ENCODE measurements around the gene ARMC2. TPM values are rescaled to one million over a fixed set of nuclear protein-coding genes. Genes with fewer than 3 reads are reported as not detected.

Gene ARMC2
- total and polyA plus RNA-seq, 2 of the 4 experiments (the other 2 are of a cell fraction), result 0.72 to 3.9 TPM

- no peak overlapping the region for H3K14ac ChIP-seq (replicated peaks; ENCODE audit: low read depth, low read length)
- H2AFZ ChIP-seq (replicated peaks; ENCODE audit: low read length, poor library complexity), result no peak overlapping the region
- H3K4ac ChIP-seq (ENCODE audit: low read depth, low read length), result no peak overlapping the region
- no peak overlapping the region for H2BK20ac ChIP-seq (ENCODE audit: low read depth, low read length)
- H3K4me1 ChIP-seq (ENCODE audit: control insufficient read depth, insufficient read depth, low read length), result peaks cover 20% of the 10 kb centered on the region
- H3K4me2 ChIP-seq (ENCODE audit: low read depth, low read length), result no peak overlapping the region
- ATAC-seq (ENCODE audit: low read depth), result no peak
- no peaks in the 10 kb centered on the region; the same call in 1 of the 2 replicates for H3K36me3 ChIP-seq (ENCODE audit: control insufficient read depth, insufficient read depth, low read length)
- H3K18ac ChIP-seq (ENCODE audit: low read depth, low read length), result no peak overlapping the region
- H4K20me1 ChIP-seq (ENCODE audit: insufficient read depth, low read length), result no peaks in the 10 kb centered on the region
- H3K9me3 ChIP-seq (ENCODE audit: control insufficient read depth, insufficient read depth, low read length), result no peaks in the 10 kb centered on the region
- no peak overlapping the region for H3K23ac ChIP-seq (ENCODE audit: low read depth, low read length)
- no peak overlapping the region for H4K91ac ChIP-seq (ENCODE audit: insufficient read depth, low read depth, low read length)
- no peak overlapping the region for H4K8ac ChIP-seq (ENCODE audit: low read depth in 2 of 2, low read length in 2 of 2)
- no TSS peak for BruUV-seq (replicated peaks)
- no peak overlapping the region for H4K5ac ChIP-seq (ENCODE audit: low read depth, low read length)
- dilution Hi-C loops (cut with HindIII; ENCODE audit: low sequenced_read_pairs, unreplicated experiment), result no loop called here
- no peak overlapping the region for H2BK15ac ChIP-seq (ENCODE audit: low read depth, low read length)
- H2AK5ac ChIP-seq (ENCODE audit: low read depth, low read length), result no peak overlapping the region
- H3K27ac ChIP-seq (ENCODE audit: insufficient read depth, low read length), result no peak overlapping the region
- ChIA-PET CTCF (no interaction called here), POLR2A (ENCODE audit: unreplicated experiment) (no interaction called here)
- DNase-seq, result no peak
- H2BK120ac ChIP-seq (ENCODE audit: low read depth, low read length), result no peak overlapping the region
- H3K79me1 ChIP-seq (ENCODE audit: low read depth in 1 of 2, low read length in 2 of 2), result no peaks in the 10 kb centered on the region; a peak in 1 of 4 replicates
- H2BK5ac ChIP-seq (ENCODE audit: low read depth, low read length, poor library complexity, severe bottlenecking), result no peak overlapping the region
- in situ Hi-C loops (cut with MboI; ENCODE audit: low sequenced_read_pairs), result no loop called here
- no peak for TF ChIP-seq CEBPB (IDR thresholded peaks at IDR 0.05; ENCODE audit: low read depth, low read length)
- no peak overlapping the region for H3K4me3 ChIP-seq (ENCODE audit: insufficient read depth, low read depth, low read length)
- H3K56ac ChIP-seq (ENCODE audit: extremely low read depth, insufficient read depth, low read length), result no peak overlapping the region
- no peak overlapping the region for H3K9ac ChIP-seq (ENCODE audit: low read depth, low read length)
- intact Hi-C loops (cut with micrococcal nuclease), result no loop called here
- H3K9me1 ChIP-seq (ENCODE audit: insufficient read depth, low read length), result peaks cover 5% of the 10 kb centered on the region
- no CpG with 5 or more reads among the region's 7 CpGs for WGBS, 2 experiments (ENCODE audit: extremely low coverage in 2 of 2, insufficient read length in 1 of 2)
- H3K27me3 ChIP-seq (ENCODE audit: control insufficient read depth, insufficient read depth, low read length), result no peaks in the 10 kb centered on the region
- no peak overlapping the region for H2AK9ac ChIP-seq (replicated peaks; ENCODE audit: low read depth, low read length, poor library complexity)
Observed at GRCh38 chr6:108873251-108873650, 25.0 kb downstream of the ARMC2 start.
